OCI-LY7 (cell line): ENCODE measurements around the gene RBM48. TPM values are rescaled to one million over a fixed set of nuclear protein-coding genes. Genes with fewer than 3 reads are reported as not detected.

ENCODE experiments used
- BruUV-seq: library from RNA; stranded (reverse); fragments of 400-500 nt; replicated peaks from 2 replicates; lab custom pipeline; 2021; lab: Mats Ljungman, UMichigan
- CTCF ChIA-PET: fragments of 300-600 bp; sonication (Branson Sonifier 250); formaldehyde crosslinking; loops from one replicate; lab custom pipeline; 2022; ENCODE audit warnings: antibody characterized with exemption; ENCODE audit not compliant: unreplicated experiment; lab: Charles Lee
- POLR2A ChIA-PET: fragments of 300-600 bp; sonication (Branson Sonifier 250); formaldehyde crosslinking; loops from one replicate; lab custom pipeline; 2022; ENCODE audit warnings: antibody characterized with exemption; lab: Charles Lee
- DNase-seq: peaks from one replicate; pipeline ENCODE4 v3.0.0-alpha.2; 2015; ENCODE audit warnings: low spot score
- H2AFZ ChIP-seq: fragments of 200-600 bp; sonication (generic), shearing (Covaris generic); 2 replicates; pipeline ENCODE4 v1.6.1; 2014; ENCODE audit warnings: mild to moderate bottlenecking, antibody characterized with exemption, low read length, moderate library complexity
- H3K27ac ChIP-seq: fragments of 200-600 bp; sonication (generic); 2 replicates; pipeline ENCODE4 v1.5.1; 2014; ENCODE audit warnings: mixed run types, low read depth, mild to moderate bottlenecking, moderate library complexity, low read length, inconsistent platforms; ENCODE audit not compliant: poor library complexity, severe bottlenecking
- H3K36me3 ChIP-seq: fragments of 200-600 bp; sonication (generic); 2 replicates; pipeline ENCODE4 v1.6.1; 2014; ENCODE audit warnings: mild to moderate bottlenecking, antibody characterized with exemption, low read length, moderate library complexity, mixed read lengths; ENCODE audit not compliant: insufficient read depth
- H3K4me1 ChIP-seq: fragments of 200-600 bp; sonication (generic); 2 replicates; pipeline ENCODE4 v1.5.1; 2014; ENCODE audit warnings: mild to moderate bottlenecking, low read length; ENCODE audit not compliant: insufficient read depth, poor library complexity, severe bottlenecking
- H3K4me2 ChIP-seq: fragments of 200-600 bp; sonication (generic); 2 replicates; pipeline ENCODE4 v1.6.1; 2014; ENCODE audit warnings: mild to moderate bottlenecking, low read length
- H3K4me3 ChIP-seq: fragments of 200-600 bp; sonication (generic); 2 replicates; pipeline ENCODE4 v1.5.1; 2014; ENCODE audit warnings: mild to moderate bottlenecking, low read depth, low read length; ENCODE audit not compliant: poor library complexity, severe bottlenecking
- H3K79me2 ChIP-seq: fragments of 200-600 bp; sonication (generic); 2 replicates; pipeline ENCODE4 v1.6.1; 2016; ENCODE audit warnings: low read depth, mild to moderate bottlenecking, low read length, moderate library complexity, mixed read lengths; ENCODE audit not compliant: insufficient read depth
- H3K9me2 ChIP-seq: fragments of 200-600 bp; sonication (generic); 2 replicates; pipeline ENCODE4 v1.6.1; 2016; ENCODE audit warnings: mild to moderate bottlenecking, low read length, mixed read lengths; ENCODE audit not compliant: insufficient read depth
- H3K9me3 ChIP-seq: fragments of 200-600 bp; sonication (generic); 2 replicates; pipeline ENCODE4 v1.6.1; 2014; ENCODE audit warnings: mild to moderate bottlenecking, mixed run types, low read length, mixed read lengths
- H4K20me1 ChIP-seq: fragments of 200-600 bp; sonication (generic); 2 replicates; pipeline ENCODE4 v1.6.1; 2014; ENCODE audit warnings: mild to moderate bottlenecking, antibody characterized with exemption, low read length, moderate library complexity, mixed read lengths; ENCODE audit not compliant: insufficient read depth
- CTCF ChIP-seq: fragments of 200-600 bp; sonication (generic); conservative IDR thresholded peaks from 2 replicates; pipeline ENCODE4 v1.5.1; 2014; ENCODE audit warnings: mild to moderate bottlenecking, antibody characterized with exemption, low read length, moderate library complexity, mixed read lengths
- EZH2phosphoT487 ChIP-seq: fragments of 200-600 bp; sonication (generic); IDR thresholded peaks from 2 replicates; pipeline ENCODE4 v1.6.1; 2018; ENCODE audit warnings: low read depth, borderline replicate concordance, mild to moderate bottlenecking, mixed run types, antibody characterized with exemption, low read length, moderate library complexity, mixed read lengths
- intact Hi-C: fragments of 100-400 bp; cut with micrococcal nuclease; formaldehyde crosslinking; loops from one replicate; pipeline ENCODE4 v1.10.0; 2022; ENCODE audit not compliant: unreplicated experiment
- total RNA-seq, 2 experiments: library from RNA; depleted of rRNA in 1 of 2; stranded (reverse); fragments of >200 nt in 1 of 2; shearing (Covaris generic) in 1 of 2; gene quantifications; 2 replicates each; pipeline ENCODE4 v1.2.3, GENCODE V29; 2014 to 2022

RBM48 gene
- total RNA-seq, 2 experiments from 2014 or later = 10.7 to 15.1 TPM

- POLR2A ChIA-PET = interaction anchor here (0.9 to 1.5 kb wide), 2 partner anchors 9 to 12 kb away, joined by 4 to 11 read pairs; no protein-coding TSS in a partner anchor
- Histone ChIP-seq H3K27ac (no peak overlapping the region), H3K4me3 (no peak overlapping the region), H3K4me2 (no peak overlapping the region), H3K36me3 (peaks cover 95% of the 10 kb centered on the region), H3K4me1 (no peaks in the 10 kb centered on the region), H4K20me1 (peaks cover 7% of the 10 kb centered on the region; the same call in 1 of the 2 replicates), H3K79me2 (peaks cover 19% of the 10 kb centered on the region), H2AFZ (no peak overlapping the region), H3K9me2 (no peaks in the 10 kb centered on the region), H3K9me3 (no peaks in the 10 kb centered on the region)
- TF ChIP-seq CTCF (no peak), EZH2phosphoT487 (no peak)
- CTCF ChIA-PET = no interaction called here
- DNase-seq = no peak
- intact Hi-C loops = no loop called here
- BruUV-seq = no TSS peak
These were observed 47.7 kb downstream of the RBM48 start for GRCh38 chr7:92576296-92576695.

- ChIA-PET CTCF (no interaction called here), POLR2A (interaction anchor here (0.5 to 0.9 kb wide), 3 partner anchors 18 to 53 kb away, joined by 3 to 5 read pairs (median 4); no protein-coding TSS in a partner anchor)
- peaks cover 44% of the 10 kb centered on the region for H4K20me1 ChIP-seq
- TF ChIP-seq CTCF (no peak), EZH2phosphoT487 (no peak)
- peaks cover 25% of the 10 kb centered on the region for H3K4me1 ChIP-seq
- no peak overlapping the region for H3K27ac ChIP-seq
- no peak overlapping the region for H3K4me3 ChIP-seq
- intact Hi-C loops = no loop called here
- H3K9me2 ChIP-seq = no peaks in the 10 kb centered on the region
- peaks cover 86% of the 10 kb centered on the region for H3K79me2 ChIP-seq
- H3K36me3 ChIP-seq = peaks cover 94% of the 10 kb centered on the region
- BruUV-seq = no TSS peak
- no peak overlapping the region for H3K4me2 ChIP-seq
- H2AFZ ChIP-seq = no peak overlapping the region
- peaks cover 22% of the 10 kb centered on the region; the same call in 1 of the 2 replicates for H3K9me3 ChIP-seq
- no peak for DNase-seq
These were observed 54.4 kb downstream of the RBM48 start for GRCh38 chr7:92582948-92583347.

- Histone ChIP-seq H3K4me2 (no peak overlapping the region), H3K79me2 (peaks cover 98% of the 10 kb centered on the region), H4K20me1 (peaks cover 60% of the 10 kb centered on the region), H3K9me3 (peaks cover 22% of the 10 kb centered on the region; the same call in 1 of the 2 replicates), H3K27ac (no peak overlapping the region), H3K4me1 (peaks cover 36% of the 10 kb centered on the region), H2AFZ (no peak overlapping the region), H3K4me3 (no peak overlapping the region), H3K36me3 (peaks cover 80% of the 10 kb centered on the region), H3K9me2 (no peaks in the 10 kb centered on the region)
- intact Hi-C loops = loop anchor here (5.0 kb wide), 1 partner anchor 58 kb away; the partner anchor contains the start of genes PEX1 and RBM48
- BruUV-seq = no TSS peak
- TF ChIP-seq CTCF (no peak), EZH2phosphoT487 (no peak)
- POLR2A ChIA-PET = interaction anchor here (0.7 to 1.2 kb wide), 2 partner anchors 56 to 1410 kb away, joined by 3 to 4 read pairs; partner anchors contain the start of gene RBM48
- DNase-seq = no peak
- CTCF ChIA-PET = no interaction called here
These were observed 56.4 kb downstream of the RBM48 start for GRCh38 chr7:92584953-92585352.
